ENCODE results near the gene MINDY4.

- TF ChIP-seq EZH2phosphoT487 (IDR thresholded peaks at IDR 0.05; ENCODE audit: borderline replicate concordance, low read length) (no peak), CTCF (IDR thresholded peaks at IDR 0.05; ENCODE audit: low read depth, low read length, poor library complexity, severe bottlenecking) (no peak)
Measured at GRCh38 chr7:30874656-30875302, 103.6 kb downstream of the MINDY4 start.
